Gastroesophageal sphincter (tissue), 4 donors: ENCODE data around the gene FAM89B. TPM values are rescaled to one million over a fixed set of nuclear protein-coding genes. Genes with fewer than 3 reads are reported as not detected.

Source experiments
- ATAC-seq: fragments of 150-250 bp; one replicate; pipeline ENCODE4 v1.9.1; 2016; ENCODE audit warnings: mild to moderate bottlenecking, moderate library complexity
- H3K27ac ChIP-seq, 4 donors: fragments of 200-600 bp; sonication (generic) in 3 of 4; 1 replicate in 3 of 4; 2 replicates in 1 of 4; pipeline ENCODE4 v1.5.1; 2016 to 2019
- H3K27me3 ChIP-seq: fragments of 200-600 bp; sonication (generic); one replicate; pipeline ENCODE4 v1.5.1; 2019
- H3K36me3 ChIP-seq, 2 donors: fragments of 200-600 bp; sonication (generic); one replicate each; pipeline ENCODE4 v1.5.1; 2019; ENCODE audit warnings: control low read depth in 1 of 2
- H3K4me1 ChIP-seq, 3 donors: fragments of 200-600 bp; sonication (generic); 1 replicate in 2 of 3; 2 replicates in 1 of 3; pipeline ENCODE4 v1.5.1; 2016 to 2019; ENCODE audit warnings: control low read depth in 2 of 3
- H3K4me3 ChIP-seq, 2 donors: fragments of 200-600 bp; sonication (generic); one replicate each; pipeline ENCODE4 v1.5.1; 2019; ENCODE audit warnings: mild to moderate bottlenecking in 1 of 2, moderate library complexity in 1 of 2
- H3K9me3 ChIP-seq, 3 donors: fragments of 200-600 bp; sonication (generic); one replicate each; pipeline ENCODE4 v1.5.1; 2017 to 2019; ENCODE audit warnings: control low read depth in 2 of 3
- CTCF ChIP-seq, 4 experiments: fragments of 200-600 bp in 2 of 4; fragments of 450-650 bp in 2 of 4; sonication (generic) in 1 of 4; IDR thresholded peaks; one replicate each; pipeline ENCODE4 v1.5.1; 2017 to 2019; ENCODE audit warnings: antibody characterized with exemption in 4 of 4, mild to moderate bottlenecking in 2 of 4, moderate library complexity in 2 of 4
- EP300 ChIP-seq: sonication (generic); formaldehyde crosslinking; IDR thresholded peaks from one replicate; pipeline ENCODE4 v1.6.1; 2017; ENCODE audit warnings: antibody characterized with exemption, mild to moderate bottlenecking
- POLR2A ChIP-seq, 2 donors: fragments of 450-650 bp; IDR thresholded peaks; one replicate each; pipeline ENCODE4 v1.6.1; 2017; ENCODE audit warnings: antibody characterized with exemption in 2 of 2, mild to moderate bottlenecking in 2 of 2, moderate library complexity in 1 of 2
- POLR2AphosphoS5 ChIP-seq: sonication (generic); formaldehyde crosslinking; IDR thresholded peaks from one replicate; pipeline ENCODE4 v1.6.1; 2017; ENCODE audit warnings: antibody characterized with exemption
- WGBS, 2 donors: methylation state at CpG; one replicate each; pipeline ENCODE4 v1.1.5; 2018; ENCODE audit warnings: low coverage in 1 of 2; 5-methylcytosine and 5-hydroxymethylcytosine counted together
- total RNA-seq, 4 donors: library from RNA; depleted of rRNA; stranded (reverse); fragments of >200 nt; gene quantifications; one replicate each; pipeline ENCODE4 v1.1.0, GENCODE V29; 2016

Gene FAM89B
- total RNA-seq, 4 donors from 2014 or later: 36.6 to 68.3 (median 55.0) TPM

DNA sequence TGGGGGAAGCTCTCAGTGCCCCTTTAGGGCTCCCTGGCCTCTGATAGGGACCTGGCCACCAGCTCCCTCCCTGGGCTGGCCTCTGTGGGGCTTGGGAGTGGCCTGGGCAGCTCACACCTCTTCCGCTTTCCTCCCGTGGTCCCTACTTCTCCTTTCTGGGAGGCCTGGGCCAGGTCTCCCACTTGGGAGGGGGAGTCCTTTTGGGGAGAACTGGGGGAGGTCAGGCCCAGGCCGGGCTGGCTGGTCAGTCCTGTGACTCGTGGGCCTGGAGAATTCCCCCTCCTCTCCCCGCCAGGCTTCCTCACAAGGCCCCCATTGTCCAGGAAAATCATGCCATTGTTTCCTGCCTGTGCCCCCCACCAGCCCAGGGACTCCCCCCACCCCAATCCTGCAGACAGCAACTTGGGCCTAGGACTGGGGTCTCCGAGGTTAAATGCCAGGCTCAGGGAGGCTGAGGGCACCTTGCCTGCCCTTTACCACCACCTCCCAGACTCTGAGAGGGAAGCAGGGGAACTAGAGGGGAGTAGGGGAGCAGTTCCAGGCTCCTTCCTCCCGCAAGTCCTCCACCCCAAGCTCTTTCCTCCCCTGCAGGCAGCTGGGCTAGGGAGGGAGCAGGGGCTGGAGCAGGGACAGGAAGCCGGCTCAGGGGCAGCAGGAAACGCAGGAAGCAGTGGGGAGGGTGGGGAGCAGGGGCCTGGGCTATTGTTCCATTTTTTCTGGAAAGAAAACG is 38.9 kb downstream of the FAM89B start:
- 10 to 27% methylated on average over 2 to 3 of the region's 10 CpGs for WGBS, 2 donors
- ATAC-seq: no peak
- H3K4me3 ChIP-seq: peak overlapping the region in 1 of 2 donors; percentile 99
- no peaks in the 10 kb centered on the region for H3K9me3 ChIP-seq
- H3K4me1 ChIP-seq: peaks cover 0 to 76% (median 56%) of the 10 kb centered on the region in 3 donors
- TF ChIP-seq EP300 (no peak), POLR2AphosphoS5 (no peak), POLR2A (IDR thresholded peaks at IDR 0.05) (no peak), CTCF (IDR thresholded peaks at IDR 0.05) (no peak)
- H3K36me3 ChIP-seq: peaks cover 0 to 44% of the 10 kb centered on the region in 2 donors
- peak overlapping the region; percentile 10 to 95 (median 88) for H3K27ac ChIP-seq
- H3K27me3 ChIP-seq: no peaks in the 10 kb centered on the region

- Histone ChIP-seq H3K27ac (peak overlapping the region in 3 of 4 donors; percentile 83 to 95 (median 94)), H3K9me3 (no peaks in the 10 kb centered on the region), H3K36me3 (peaks cover 0 to 45% of the 10 kb centered on the region in 2 donors), H3K4me3 (peak overlapping the region in 1 of 2 donors; percentile 99), H3K27me3 (no peaks in the 10 kb centered on the region), H3K4me1 (peaks cover 0 to 77% (median 58%) of the 10 kb centered on the region in 3 donors)
- ATAC-seq: no peak
- TF ChIP-seq EP300: no peak
- no peak for TF ChIP-seq POLR2A (IDR thresholded peaks at IDR 0.05)
- 46 to 62% methylated on average over 6 of the region's 12 CpGs for WGBS, 2 donors
Measured at GRCh38 chr11:65611758-65612603, 39.6 kb downstream of the FAM89B start.

- peak overlapping the region; percentile 61 to 99 for H3K4me3 ChIP-seq
- H3K36me3 ChIP-seq: peaks cover 0 to 47% of the 10 kb centered on the region in 2 donors
- TF ChIP-seq POLR2AphosphoS5: no peak
- no peaks in the 10 kb centered on the region for H3K27me3 ChIP-seq
- peaks cover 0 to 77% (median 56%) of the 10 kb centered on the region in 3 donors for H3K4me1 ChIP-seq
- H3K27ac ChIP-seq: peak overlapping the region in 3 of 4 donors; percentile 83 to 95 (median 94)
- H3K9me3 ChIP-seq: no peaks in the 10 kb centered on the region
- no peak for ATAC-seq
- WGBS, 2 donors: 33% methylated on average over 1 of the region's 7 CpGs; no CpG with 5 or more reads in 1 of the 2 donors
Measured at GRCh38 chr11:65612691-65613090, 40.4 kb downstream of the FAM89B start.

- peaks cover 0 to 74% (median 55%) of the 10 kb centered on the region in 3 donors for H3K4me1 ChIP-seq
- no peaks in the 10 kb centered on the region for H3K9me3 ChIP-seq
- peaks cover 0 to 47% of the 10 kb centered on the region in 2 donors for H3K36me3 ChIP-seq
- ATAC-seq: no peak
- 17% methylated on average over 7 of the region's 43 CpGs; no CpG with 5 or more reads in 1 of the 2 donors for WGBS, 2 donors
- H3K27ac ChIP-seq: peak overlapping the region; percentile 82 to 95 (median 88)
- H3K27me3 ChIP-seq: no peaks in the 10 kb centered on the region
- TF ChIP-seq POLR2A (IDR thresholded peaks at IDR 0.05) (no peak), EP300 (no peak), CTCF (IDR thresholded peaks at IDR 0.05) (no peak), POLR2AphosphoS5 (no peak)
- peak overlapping the region; percentile 61 to 99 for H3K4me3 ChIP-seq
Measured at GRCh38 chr11:65613091-65613928, 41.0 kb downstream of the FAM89B start.

- 1% methylated on average over 21 of the region's 55 CpGs; no CpG with 5 or more reads in 1 of the 2 donors for WGBS, 2 donors
- Histone ChIP-seq H3K4me3 (peak within 1 kb of the TSS; percentile 86 to 99), H3K27me3 (no peaks in the 10 kb centered on the region), H3K4me1 (peaks cover 0 to 60% (median 41%) of the 10 kb centered on the region in 3 donors), H3K9me3 (no peaks in the 10 kb centered on the region), H3K36me3 (peaks cover 0 to 48% of the 10 kb centered on the region in 2 donors), H3K27ac (peak within 1 kb of the TSS; percentile 83 to 95 (median 92))
- TF ChIP-seq POLR2AphosphoS5 (peak; percentile 52), EP300 (no peak), POLR2A (IDR thresholded peaks at IDR 0.05) (peak; percentile 45 to 59), CTCF (IDR thresholded peaks at IDR 0.05) (peak in 1 of 4 experiments; percentile 7)
- peak; percentile 92 for ATAC-seq
Measured at GRCh38 chr11:65615229-65615949, 43.1 kb downstream of the FAM89B start, which contains the start of gene PCNX3. PCNX3 (plus strand) TSS chr11:65615776; CDS start chr11:65616312, 536 bp downstream.
